CD14-positive monocyte (primary cell): ENCODE measurements around the gene CNTNAP2. TPM values are rescaled to one million over a fixed set of nuclear protein-coding genes. Genes with fewer than 3 reads are reported as not detected.

Experiments
- DNase-seq, 3 donors: peaks; one replicate each; pipeline ENCODE4 v3.0.0-alpha.2; 2011 to 2022
- H2AFZ ChIP-seq: 2 replicates; pipeline ENCODE4 v1.6.0; 2012; ENCODE audit warnings: mild to moderate bottlenecking, low read depth, low read length, inconsistent platforms; ENCODE audit not compliant: insufficient read depth, poor library complexity, severe bottlenecking
- H3K27ac ChIP-seq, 2 donors: 1 replicate in 1 of 2; 2 replicates in 1 of 2; pipeline ENCODE4 v1.5.1; 2012 to 2013; ENCODE audit warnings: low read length in 2 of 2, control low read depth in 1 of 2, inconsistent platforms in 1 of 2, low read depth in 1 of 2, mild to moderate bottlenecking in 1 of 2
- H3K27me3 ChIP-seq, 2 donors: one replicate each; pipeline versions ENCODE4 v1.6.0 to v1.6.1; 2011 to 2013; ENCODE audit warnings: low read length in 2 of 2; ENCODE audit not compliant: control insufficient read depth in 2 of 2, insufficient read depth in 2 of 2
- H3K36me3 ChIP-seq, 2 donors: replicated peaks in 1 of 2; 1 replicate in 1 of 2; 2 replicates in 1 of 2; pipeline versions ENCODE4 v1.5.1 to v1.6.1; 2012 to 2013; ENCODE audit warnings: low read length in 2 of 2, control low read depth in 1 of 2, inconsistent platforms in 1 of 2, mild to moderate bottlenecking in 1 of 2; ENCODE audit not compliant: insufficient read depth in 2 of 2, control insufficient read depth in 1 of 2
- H3K4me1 ChIP-seq, 2 donors: 1 replicate in 1 of 2; 2 replicates in 1 of 2; pipeline versions ENCODE4 v1.5.1 to v1.6.1; 2012 to 2013; ENCODE audit warnings: low read length in 2 of 2, control low read depth in 1 of 2, inconsistent platforms in 1 of 2, mild to moderate bottlenecking in 1 of 2, moderate library complexity in 1 of 2; ENCODE audit not compliant: insufficient read depth in 2 of 2, control insufficient read depth in 1 of 2
- H3K4me2 ChIP-seq: replicated peaks from 2 replicates; pipeline ENCODE3; 2012; ENCODE audit warnings: low read length, moderate library complexity, mild to moderate bottlenecking; ENCODE audit not compliant: poor library complexity, severe bottlenecking; ENCODE audit errors: extremely low read depth
- H3K4me3 ChIP-seq, 3 experiments: fragments of 200-600 bp in 1 of 3; sonication (generic) in 1 of 3; replicated peaks in 1 of 3; 1 replicate in 2 of 3; 2 replicates in 1 of 3; pipeline ENCODE4 v1.5.1; 2011 to 2013; ENCODE audit warnings: low read length in 3 of 3, mild to moderate bottlenecking in 3 of 3, control low read depth in 2 of 3, low read depth in 2 of 3, inconsistent platforms in 1 of 3, moderate library complexity in 1 of 3
- H3K79me2 ChIP-seq: 2 replicates; pipeline ENCODE4 v1.6.0; 2012; ENCODE audit warnings: mild to moderate bottlenecking, control low read depth, inconsistent platforms, low read length, moderate library complexity; ENCODE audit not compliant: insufficient read depth
- H3K9ac ChIP-seq: 2 replicates; pipeline ENCODE4 v1.6.0; 2017; ENCODE audit warnings: low read length, mild to moderate bottlenecking; ENCODE audit not compliant: insufficient read depth, poor library complexity, severe bottlenecking
- H3K9me3 ChIP-seq, 2 donors: replicated peaks in 1 of 2; 1 replicate in 1 of 2; 2 replicates in 1 of 2; pipeline versions ENCODE4 v1.5.1 to v1.6.1; 2012 to 2013; ENCODE audit warnings: low read length in 2 of 2, control low read depth in 1 of 2; ENCODE audit not compliant: control insufficient read depth in 1 of 2, insufficient read depth in 1 of 2
- H4K20me1 ChIP-seq: 2 replicates; pipeline ENCODE4 v1.6.0; 2012; ENCODE audit warnings: mild to moderate bottlenecking, low read length, control low read depth, moderate library complexity; ENCODE audit not compliant: insufficient read depth
- H3K27ac Mint-ChIP-seq, 7 donors: one replicate each; pipeline ENCODE4 v1.8.0; 2020; ENCODE audit warnings: mild to moderate bottlenecking in 7 of 7, mixed read lengths in 7 of 7, moderate library complexity in 6 of 7, inconsistent platforms in 2 of 7
- H3K27me3 Mint-ChIP-seq, 3 donors: one replicate each; pipeline ENCODE4 v1.8.0; 2021 to 2022; ENCODE audit warnings: low read depth in 3 of 3, mild to moderate bottlenecking in 3 of 3, mixed read lengths in 3 of 3, moderate library complexity in 3 of 3, inconsistent platforms in 1 of 3
- H3K36me3 Mint-ChIP-seq, 2 donors: one replicate each; pipeline ENCODE4 v1.8.0; 2020; ENCODE audit warnings: mixed read lengths in 2 of 2, inconsistent platforms in 1 of 2, mild to moderate bottlenecking in 1 of 2
- H3K4me1 Mint-ChIP-seq: one replicate; pipeline ENCODE4 v1.8.0; 2020; ENCODE audit warnings: mild to moderate bottlenecking, mixed read lengths
- H3K4me3 Mint-ChIP-seq, 2 donors: one replicate each; pipeline ENCODE4 v1.8.0; 2020; ENCODE audit warnings: mild to moderate bottlenecking in 2 of 2, mixed read lengths in 2 of 2, moderate library complexity in 1 of 2
- H3K9me3 Mint-ChIP-seq, 7 donors: one replicate each; pipeline ENCODE4 v1.8.0; 2020 to 2022; ENCODE audit warnings: mixed read lengths in 7 of 7, mild to moderate bottlenecking in 6 of 7, moderate library complexity in 6 of 7, inconsistent platforms in 2 of 7
- CTCF ChIP-seq: fragments of 200-600 bp; IDR thresholded peaks from one replicate; pipeline ENCODE4 v1.8.0; 2022; ENCODE audit warnings: antibody characterized with exemption, mild to moderate bottlenecking
- WGBS: methylation state at CpG from one replicate; pipeline ENCODE4 v1.1.5; 2013; ENCODE audit warnings: missing lambda C conversion rate; ENCODE audit not compliant: insufficient coverage; 5-methylcytosine and 5-hydroxymethylcytosine counted together
- intact Hi-C, 2 donors: fragments of 100-400 bp; cut with micrococcal nuclease; formaldehyde crosslinking; loops; one replicate each; pipeline versions ENCODE4 v1.15.0 to v1.15.1; 2023
- polyA plus RNA-seq, 3 donors: library from polyadenylated mRNA; depleted of rRNA in 1 of 3; unstranded in 2 of 3; stranded (reverse) in 1 of 3; fragments of 300-500 nt in 2 of 3; fragments of >200 nt in 1 of 3; fragmentation: Illumina TruSeq in 2 of 3; gene quantifications; 1 replicate in 2 of 3; 2 replicates in 1 of 3; pipeline ENCODE4 v1.2.3, GENCODE V29; 2012 to 2021

The CNTNAP2 gene
- polyA plus RNA-seq, 3 donors = 0.01 TPM; not detected in 2

- WGBS = no CpG with 5 or more reads among the region's 2 CpGs
- Mint-ChIP-seq H3K9me3 (peaks cover 2 to 16% (median 7%) of the 10 kb centered on the region in 7 donors), H3K27me3 (no peaks in the 10 kb centered on the region), H3K4me3 (no peak overlapping the region), H3K27ac (no peak overlapping the region), H3K4me1 (peaks cover 1% of the 10 kb centered on the region), H3K36me3 (no peaks in the 10 kb centered on the region)
- intact Hi-C loops = no loop called here
- no peak for TF ChIP-seq CTCF
- H3K4me2 ChIP-seq = no peak overlapping the region
- no peak overlapping the region for H3K4me3 ChIP-seq
- H4K20me1 ChIP-seq = no peaks in the 10 kb centered on the region
- no peak overlapping the region for H3K9ac ChIP-seq
- no peaks in the 10 kb centered on the region for H3K27me3 ChIP-seq
- H3K36me3 ChIP-seq = no peaks in the 10 kb centered on the region
- DNase-seq = no peak
- H3K9me3 ChIP-seq = peaks cover 0 to 4% of the 10 kb centered on the region in 2 donors
- H3K4me1 ChIP-seq = no peaks in the 10 kb centered on the region
- H2AFZ ChIP-seq = no peak overlapping the region
- no peaks in the 10 kb centered on the region for H3K79me2 ChIP-seq
- H3K27ac ChIP-seq = no peak overlapping the region
Measured at GRCh38 chr7:148037044-148037443, 1920.4 kb downstream of the CNTNAP2 start.

GRCh38 chr7:148041156-148041555, 1924.6 kb downstream of the CNTNAP2 start:
- Histone ChIP-seq H3K27ac (no peak overlapping the region), H3K9ac (no peak overlapping the region), H3K4me3 (no peak overlapping the region), H3K4me1 (no peaks in the 10 kb centered on the region), H3K79me2 (no peaks in the 10 kb centered on the region), H3K9me3 (peaks cover 5 to 8% of the 10 kb centered on the region in 2 donors), H3K27me3 (no peaks in the 10 kb centered on the region), H3K4me2 (no peak overlapping the region), H3K36me3 (no peaks in the 10 kb centered on the region), H4K20me1 (no peaks in the 10 kb centered on the region), H2AFZ (no peak overlapping the region)
- Mint-ChIP-seq H3K9me3 (peaks cover 5 to 14% (median 9%) of the 10 kb centered on the region in 7 donors), H3K36me3 (no peaks in the 10 kb centered on the region), H3K27ac (no peak overlapping the region), H3K27me3 (peaks cover 0 to 3% (median 0%) of the 10 kb centered on the region in 3 donors), H3K4me1 (peaks cover 1% of the 10 kb centered on the region), H3K4me3 (no peak overlapping the region)
- WGBS = no CpG with 5 or more reads among the region's 3 CpGs
- no peak for TF ChIP-seq CTCF
- intact Hi-C loops = no loop called here
- DNase-seq = no peak
